Sigmoid colon (tissue), 7 donors: ENCODE measurements around the gene DNASE2. TPM values are rescaled to one million over a fixed set of nuclear protein-coding genes. Genes with fewer than 3 reads are reported as not detected.
"Not testable (repeated sequence)": the region's sequence is repeated elsewhere in the genome, so short reads cannot be mapped to it uniquely, and the experiment has no call there.

Source experiments
- DNase-seq: peaks from one replicate; pipeline ENCODE4 v3.0.0-alpha.2; 2019
- H3K27ac ChIP-seq, 4 donors: fragments of 200-600 bp; sonication (generic); one replicate each; pipeline ENCODE4 v1.5.1; 2016 to 2019; ENCODE audit warnings: mild to moderate bottlenecking in 1 of 4
- H3K27me3 ChIP-seq, 3 donors: fragments of 200-600 bp; sonication (generic); one replicate each; pipeline ENCODE4 v1.5.1; 2019; ENCODE audit warnings: mild to moderate bottlenecking in 1 of 3
- H3K36me3 ChIP-seq, 4 donors: fragments of 200-600 bp; sonication (generic); one replicate each; pipeline ENCODE4 v1.5.1; 2016 to 2019
- H3K4me1 ChIP-seq, 4 donors: fragments of 200-600 bp; sonication (generic); one replicate each; pipeline ENCODE4 v1.5.1; 2017 to 2019
- H3K4me3 ChIP-seq, 4 donors: fragments of 200-600 bp; sonication (generic); one replicate each; pipeline ENCODE4 v1.5.1; 2017 to 2019; ENCODE audit warnings: mild to moderate bottlenecking in 2 of 4, moderate library complexity in 1 of 4
- H3K9me3 ChIP-seq, 4 donors: fragments of 200-600 bp in 3 of 4; sonication (generic) in 3 of 4; one replicate each; pipeline versions ENCODE4 v1.5.1 to v1.6.1; 2013 to 2019
- CTCF ChIP-seq, 4 experiments: fragments of 450-650 bp in 3 of 4; fragments of 200-600 bp in 1 of 4; IDR thresholded peaks; one replicate each; pipeline ENCODE4 v1.5.1; 2016 to 2019; ENCODE audit warnings: antibody characterized with exemption in 4 of 4, mild to moderate bottlenecking in 3 of 4, moderate library complexity in 2 of 4
- EP300 ChIP-seq, 4 donors: sonication (generic); formaldehyde crosslinking; IDR thresholded peaks; one replicate each; pipeline ENCODE4 v1.6.1; 2017; ENCODE audit warnings: antibody characterized with exemption in 4 of 4
- POLR2A ChIP-seq, 2 donors: fragments of 450-650 bp; IDR thresholded peaks; one replicate each; pipeline ENCODE4 v1.6.1; 2016; ENCODE audit warnings: antibody characterized with exemption in 2 of 2, mild to moderate bottlenecking in 2 of 2, moderate library complexity in 2 of 2
- POLR2AphosphoS5 ChIP-seq, 4 donors: sonication (generic); formaldehyde crosslinking; IDR thresholded peaks; one replicate each; pipeline ENCODE4 v1.6.1; 2017; ENCODE audit warnings: antibody characterized with exemption in 4 of 4
- WGBS, 2 donors: extraction: QIAGEN DNeasy Blood & Tissue Kit; methylation state at CpG; one replicate each; pipeline ENCODE4 v1.1.7; 2013; 5-methylcytosine and 5-hydroxymethylcytosine counted together
- intact Hi-C: fragments of 100-400 bp; cut with DNase I; formaldehyde crosslinking; loops from one replicate; pipeline ENCODE4 v1.15.1; 2023
- polyA plus RNA-seq, 3 donors: library from polyadenylated mRNA; stranded (reverse); fragments of 200-250 nt; gene quantifications; one replicate each; pipeline ENCODE4 v1.2.3, GENCODE V29; 2013
- total RNA-seq, 4 donors: library from RNA; depleted of rRNA; stranded (reverse); fragments of >200 nt; gene quantifications; one replicate each; pipeline ENCODE4 v1.1.0, GENCODE V29; 2016
- donor health status: healthy with polysubstance abuse.
- donor health status: Bipolar disorder and iron deficiency.
- donor health status: healthy.

Gene DNASE2
- total and polyA plus RNA-seq, 7 donors: 11.4 to 45.4 (median 30.6) TPM

GRCh38 chr19:12921047-12921446 is 39.8 kb upstream of the DNASE2 start:
- Histone ChIP-seq H3K27ac (no peak overlapping the region), H3K9me3 (no peaks in the 10 kb centered on the region), H3K4me1 (peaks cover 0 to 4% (median 3%) of the 10 kb centered on the region in 4 donors), H3K4me3 (no peak overlapping the region), H3K27me3 (no peaks in the 10 kb centered on the region), H3K36me3 (peaks cover 14 to 39% (median 35%) of the 10 kb centered on the region in 4 donors)
- 12 to 58% methylated on average over 3 of the region's 3 CpGs for WGBS, 2 donors
- TF ChIP-seq POLR2AphosphoS5 (IDR thresholded peaks at IDR 0.05) (no peak), CTCF (IDR thresholded peaks at IDR 0.05) (no peak), EP300 (IDR thresholded peaks at IDR 0.05) (no peak), POLR2A (IDR thresholded peaks at IDR 0.05) (no peak)
- no peak for DNase-seq
- intact Hi-C loops: no loop called here

GRCh38 chr19:12918253-12918652 is 37.0 kb upstream of the DNASE2 start:
- intact Hi-C loops: no loop called here
- no peak for TF ChIP-seq POLR2A (IDR thresholded peaks at IDR 0.05)
- TF ChIP-seq EP300 (IDR thresholded peaks at IDR 0.05): no peak
- TF ChIP-seq CTCF (IDR thresholded peaks at IDR 0.05): no peak
- no peak for TF ChIP-seq POLR2AphosphoS5 (IDR thresholded peaks at IDR 0.05)
- no peak for DNase-seq
- Histone ChIP-seq H3K36me3 (peaks cover 0 to 11% (median 10%) of the 10 kb centered on the region in 4 donors), H3K9me3 (no peaks in the 10 kb centered on the region), H3K4me3 (no peak overlapping the region), H3K27me3 (no peaks in the 10 kb centered on the region), H3K4me1 (peaks cover 4 to 16% (median 15%) of the 10 kb centered on the region in 4 donors), H3K27ac (no peak overlapping the region)
- 95 to 96% methylated on average over 14 of the region's 14 CpGs for WGBS, 2 donors

GRCh38 chr19:12915860-12916259 is 34.6 kb upstream of the DNASE2 start:
- DNase-seq, H3K27ac ChIP-seq, H3K36me3 ChIP-seq, H3K27me3 ChIP-seq, H3K9me3 ChIP-seq, intact Hi-C loops, H3K4me3 ChIP-seq: not testable (repeated sequence)
- 75 to 92% methylated on average over 4 of the region's 4 CpGs for WGBS, 2 donors
- H3K4me1 ChIP-seq: peaks cover 4 to 31% (median 26%) of the 10 kb centered on the region in 4 donors

GRCh38 chr19:12913851-12914690 is 32.8 kb upstream of the DNASE2 start:
- WGBS, 2 donors: 49 to 77% methylated on average over 12 of the region's 12 CpGs
- Histone ChIP-seq H3K27me3 (no peaks in the 10 kb centered on the region), H3K4me3 (peak overlapping the region in 1 of 4 donors; percentile 9), H3K9me3 (no peaks in the 10 kb centered on the region), H3K4me1 (peaks cover 4 to 31% (median 24%) of the 10 kb centered on the region in 4 donors), H3K27ac (peak overlapping the region; percentile 82 to 87 (median 85)), H3K36me3 (no peaks in the 10 kb centered on the region)
- TF ChIP-seq CTCF (IDR thresholded peaks at IDR 0.05): no peak
- no peak for TF ChIP-seq EP300 (IDR thresholded peaks at IDR 0.05)
- no peak for TF ChIP-seq POLR2AphosphoS5 (IDR thresholded peaks at IDR 0.05)
- no peak for TF ChIP-seq POLR2A (IDR thresholded peaks at IDR 0.05)
- peak; percentile 74 for DNase-seq
- intact Hi-C loops: no loop called here

GRCh38 chr19:12913011-12913561 is 31.8 kb upstream of the DNASE2 start:
- H3K9me3 ChIP-seq: no peaks in the 10 kb centered on the region
- H3K4me1 ChIP-seq: peaks cover 4 to 27% (median 23%) of the 10 kb centered on the region in 4 donors
- peak overlapping the region in 3 of 4 donors; percentile 9 to 32 (median 28) for H3K4me3 ChIP-seq
- DNase-seq: peak; percentile 96
- peak overlapping the region; percentile 82 to 87 (median 85) for H3K27ac ChIP-seq
- TF ChIP-seq POLR2AphosphoS5 (IDR thresholded peaks at IDR 0.05) (peak; percentile 50 to 68 (median 65)), CTCF (IDR thresholded peaks at IDR 0.05) (no peak), EP300 (IDR thresholded peaks at IDR 0.05) (peak in 1 of 4 donors; percentile 25), POLR2A (IDR thresholded peaks at IDR 0.05) (no peak)
- 29% methylated on average over 22 of the region's 22 CpGs for WGBS, 2 donors
- no peaks in the 10 kb centered on the region for H3K36me3 ChIP-seq
- no peaks in the 10 kb centered on the region for H3K27me3 ChIP-seq
- intact Hi-C loops: no loop called here
